OCI-LY1 (cell line): ENCODE measurements around the gene HIVEP2.

ENCODE experiments used
- EZH2 ChIP-seq: fragments of 200-600 bp; sonication (generic), shearing (Covaris generic); IDR thresholded peaks from 2 replicates; pipeline ENCODE4 v1.8.0; 2017; ENCODE audit warnings: borderline replicate concordance, mixed run types, mild to moderate bottlenecking, antibody characterized with exemption, low read length, moderate library complexity, mixed read lengths
- TF ChIP-seq, protein P1 (sequence below): fragments of 200-600 bp; sonication (generic), shearing (Covaris generic); IDR thresholded peaks from 2 replicates; pipeline ENCODE4 v1.5.1; 2017; ENCODE audit warnings: mild to moderate bottlenecking, antibody characterized with exemption, low read length, moderate library complexity, mixed read lengths

DNA sequence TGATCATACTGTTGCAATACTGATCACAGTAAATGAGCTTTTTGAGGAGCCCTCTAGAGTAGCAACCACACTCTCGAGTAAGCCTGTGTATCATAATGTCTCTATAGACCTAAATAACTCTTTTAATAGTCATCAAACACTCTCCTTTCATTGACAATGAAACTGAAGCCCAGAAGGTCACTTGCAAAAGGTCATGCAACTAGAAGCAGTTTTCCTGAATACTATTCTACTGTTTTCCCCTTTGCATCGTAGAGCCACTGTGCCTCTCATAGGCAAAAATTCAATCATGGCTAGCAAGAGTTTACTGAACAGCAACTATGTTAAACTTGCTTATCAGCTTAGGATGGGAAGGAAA is 105.3 kb downstream of the HIVEP2 start:
- TF ChIP-seq, protein P1, sequence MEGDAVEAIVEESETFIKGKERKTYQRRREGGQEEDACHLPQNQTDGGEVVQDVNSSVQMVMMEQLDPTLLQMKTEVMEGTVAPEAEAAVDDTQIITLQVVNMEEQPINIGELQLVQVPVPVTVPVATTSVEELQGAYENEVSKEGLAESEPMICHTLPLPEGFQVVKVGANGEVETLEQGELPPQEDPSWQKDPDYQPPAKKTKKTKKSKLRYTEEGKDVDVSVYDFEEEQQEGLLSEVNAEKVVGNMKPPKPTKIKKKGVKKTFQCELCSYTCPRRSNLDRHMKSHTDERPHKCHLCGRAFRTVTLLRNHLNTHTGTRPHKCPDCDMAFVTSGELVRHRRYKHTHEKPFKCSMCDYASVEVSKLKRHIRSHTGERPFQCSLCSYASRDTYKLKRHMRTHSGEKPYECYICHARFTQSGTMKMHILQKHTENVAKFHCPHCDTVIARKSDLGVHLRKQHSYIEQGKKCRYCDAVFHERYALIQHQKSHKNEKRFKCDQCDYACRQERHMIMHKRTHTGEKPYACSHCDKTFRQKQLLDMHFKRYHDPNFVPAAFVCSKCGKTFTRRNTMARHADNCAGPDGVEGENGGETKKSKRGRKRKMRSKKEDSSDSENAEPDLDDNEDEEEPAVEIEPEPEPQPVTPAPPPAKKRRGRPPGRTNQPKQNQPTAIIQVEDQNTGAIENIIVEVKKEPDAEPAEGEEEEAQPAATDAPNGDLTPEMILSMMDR, result no peak
- no peak for TF ChIP-seq EZH2
